Measurements from ENCODE around the gene CENPH.

- TF ChIP-seq CTCF (CRISPR knock-in tag; IDR thresholded peaks at IDR 0.05) = 0 out of 2 replicates have a peak, but pooled peaks have one; percentile 4
- TF ChIP-seq GABPA (IDR thresholded peaks at IDR 0.05; ENCODE audit: low read depth, low read length) = peak; percentile 57
- TF ChIP-seq GABPA (CRISPR knock-in tag; IDR thresholded peaks at IDR 0.05; ENCODE audit: low read depth) = peak; percentile 86
- TF ChIP-seq MXI1 (IDR thresholded peaks at IDR 0.05; ENCODE audit: borderline replicate concordance, low read depth, low read length) = peak; percentile 84; the same call in 2 of the 3 replicates
- peak; percentile 88 for TF ChIP-seq RXRA (CRISPR knock-in tag; IDR thresholded peaks at IDR 0.05)
- TF ChIP-seq SP140L (CRISPR knock-in tag; IDR thresholded peaks at IDR 0.05; ENCODE audit: borderline replicate concordance) = peak; percentile 39; the same call in 1 of the 2 replicates
- TF ChIP-seq CBX5 (CRISPR knock-in tag; IDR thresholded peaks at IDR 0.05; ENCODE audit: borderline replicate concordance) = 0 out of 2 replicates have a peak, but pooled peaks have one; percentile 51
- TF ChIP-seq, protein P1, sequence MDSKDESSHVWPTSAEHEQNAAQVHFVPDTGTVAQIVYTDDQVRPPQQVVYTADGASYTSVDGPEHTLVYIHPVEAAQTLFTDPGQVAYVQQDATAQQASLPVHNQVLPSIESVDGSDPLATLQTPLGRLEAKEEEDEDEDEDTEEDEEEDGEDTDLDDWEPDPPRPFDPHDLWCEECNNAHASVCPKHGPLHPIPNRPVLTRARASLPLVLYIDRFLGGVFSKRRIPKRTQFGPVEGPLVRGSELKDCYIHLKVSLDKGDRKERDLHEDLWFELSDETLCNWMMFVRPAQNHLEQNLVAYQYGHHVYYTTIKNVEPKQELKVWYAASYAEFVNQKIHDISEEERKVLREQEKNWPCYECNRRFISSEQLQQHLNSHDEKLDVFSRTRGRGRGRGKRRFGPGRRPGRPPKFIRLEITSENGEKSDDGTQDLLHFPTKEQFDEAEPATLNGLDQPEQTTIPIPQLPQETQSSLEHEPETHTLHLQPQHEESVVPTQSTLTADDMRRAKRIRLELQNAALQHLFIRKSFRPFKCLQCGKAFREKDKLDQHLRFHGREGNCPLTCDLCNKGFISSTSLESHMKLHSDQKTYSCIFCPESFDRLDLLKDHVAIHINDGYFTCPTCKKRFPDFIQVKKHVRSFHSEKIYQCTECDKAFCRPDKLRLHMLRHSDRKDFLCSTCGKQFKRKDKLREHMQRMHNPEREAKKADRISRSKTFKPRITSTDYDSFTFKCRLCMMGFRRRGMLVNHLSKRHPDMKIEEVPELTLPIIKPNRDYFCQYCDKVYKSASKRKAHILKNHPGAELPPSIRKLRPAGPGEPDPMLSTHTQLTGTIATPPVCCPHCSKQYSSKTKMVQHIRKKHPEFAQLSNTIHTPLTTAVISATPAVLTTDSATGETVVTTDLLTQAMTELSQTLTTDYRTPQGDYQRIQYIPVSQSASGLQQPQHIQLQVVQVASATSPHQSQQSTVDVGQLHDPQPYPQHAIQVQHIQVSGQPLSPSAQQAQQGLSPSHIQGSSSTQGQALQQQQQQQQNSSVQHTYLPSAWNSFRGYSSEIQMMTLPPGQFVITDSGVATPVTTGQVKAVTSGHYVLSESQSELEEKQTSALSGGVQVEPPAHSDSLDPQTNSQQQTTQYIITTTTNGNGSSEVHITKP (CRISPR knock-in tag; IDR thresholded peaks at IDR 0.05; ENCODE audit: low read depth) = no peak
- TF ChIP-seq RFX5 (IDR thresholded peaks at IDR 0.05; ENCODE audit: low read depth, low read length) = peak; percentile 56; the same call in 1 of the 2 replicates
- TF ChIP-seq ZNF672 (CRISPR knock-in tag; IDR thresholded peaks at IDR 0.05) = no peak
- TF ChIP-seq HNRNPK (IDR thresholded peaks at IDR 0.05; ENCODE audit: low read depth, low read length, poor library complexity, severe bottlenecking) = no peak
- peak; percentile 94 for TF ChIP-seq BORCS8-MEF2B (CRISPR knock-in tag; IDR thresholded peaks at IDR 0.05)
- TF ChIP-seq SMC3 (IDR thresholded peaks at IDR 0.05; ENCODE audit: low read length) = no peak
- peak; percentile 84; the same call in 1 of the 2 replicates for TF ChIP-seq ZNF468 (CRISPR knock-in tag; IDR thresholded peaks at IDR 0.05)
These were observed 28.5 kb downstream of the CENPH start for GRCh38 chr5:69217548-69218526.

Data from HepG2 (cell line).